ENCODE measurements around the gene SLCO3A1. TPM values are rescaled to one million over a fixed set of nuclear protein-coding genes. Genes with fewer than 3 reads are reported as not detected.

The SLCO3A1 gene
- total RNA-seq, 1 donor = 5.4 TPM

DNA sequence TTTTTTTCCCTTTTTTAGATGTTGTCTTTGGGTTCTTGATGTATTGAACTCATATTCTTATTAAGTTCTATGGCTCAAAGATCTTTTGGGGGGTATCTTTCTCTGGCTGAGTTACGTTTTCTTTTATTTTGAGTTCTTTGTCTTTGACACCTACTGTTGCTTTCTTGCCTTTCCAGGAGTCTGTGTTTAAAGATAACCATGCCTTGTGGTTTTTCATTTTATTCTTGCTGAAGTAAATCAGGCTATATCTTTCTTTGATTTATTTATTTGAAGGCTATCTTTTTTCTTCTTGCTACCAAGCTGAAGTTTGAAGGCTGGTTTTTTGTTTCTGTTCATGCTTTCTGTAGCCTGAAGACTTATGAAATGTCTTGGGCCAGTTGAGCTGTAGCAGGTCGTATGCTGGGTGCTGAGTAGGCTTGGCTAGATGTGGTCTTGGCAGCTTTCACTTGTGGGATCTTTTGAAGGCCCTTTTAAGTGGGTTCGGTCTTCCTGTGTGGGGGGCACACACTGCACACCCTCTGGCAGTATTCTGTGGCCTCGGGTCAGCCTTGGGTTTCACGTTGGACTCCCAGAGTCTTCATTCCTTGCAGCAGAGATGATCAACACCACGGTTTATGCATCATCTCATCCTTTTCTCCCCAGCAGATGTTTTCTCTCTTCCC, 17.5 kb downstream of the SLCO3A1 start:
- DNase-seq (ENCODE audit: insufficient read length, low spot score, missing footprints) = no peak
- H4K20me1 ChIP-seq (ENCODE audit: insufficient read depth, low read length) = no peaks in the 10 kb centered on the region
- H3K27ac ChIP-seq (ENCODE audit: low read depth, low read length) = no peak overlapping the region
- no peaks in the 10 kb centered on the region for H3K9me3 ChIP-seq (ENCODE audit: low read depth, low read length)
- no peaks in the 10 kb centered on the region for H3K36me3 ChIP-seq (ENCODE audit: insufficient read depth, low read length)
- no peak overlapping the region for H2AFZ ChIP-seq (ENCODE audit: low read length)
- H3K4me1 ChIP-seq (ENCODE audit: insufficient read depth, low read length) = peaks cover 24% of the 10 kb centered on the region
- no peaks in the 10 kb centered on the region for H3K27me3 ChIP-seq (ENCODE audit: insufficient read depth, low read length)
- TF ChIP-seq, protein P1, sequence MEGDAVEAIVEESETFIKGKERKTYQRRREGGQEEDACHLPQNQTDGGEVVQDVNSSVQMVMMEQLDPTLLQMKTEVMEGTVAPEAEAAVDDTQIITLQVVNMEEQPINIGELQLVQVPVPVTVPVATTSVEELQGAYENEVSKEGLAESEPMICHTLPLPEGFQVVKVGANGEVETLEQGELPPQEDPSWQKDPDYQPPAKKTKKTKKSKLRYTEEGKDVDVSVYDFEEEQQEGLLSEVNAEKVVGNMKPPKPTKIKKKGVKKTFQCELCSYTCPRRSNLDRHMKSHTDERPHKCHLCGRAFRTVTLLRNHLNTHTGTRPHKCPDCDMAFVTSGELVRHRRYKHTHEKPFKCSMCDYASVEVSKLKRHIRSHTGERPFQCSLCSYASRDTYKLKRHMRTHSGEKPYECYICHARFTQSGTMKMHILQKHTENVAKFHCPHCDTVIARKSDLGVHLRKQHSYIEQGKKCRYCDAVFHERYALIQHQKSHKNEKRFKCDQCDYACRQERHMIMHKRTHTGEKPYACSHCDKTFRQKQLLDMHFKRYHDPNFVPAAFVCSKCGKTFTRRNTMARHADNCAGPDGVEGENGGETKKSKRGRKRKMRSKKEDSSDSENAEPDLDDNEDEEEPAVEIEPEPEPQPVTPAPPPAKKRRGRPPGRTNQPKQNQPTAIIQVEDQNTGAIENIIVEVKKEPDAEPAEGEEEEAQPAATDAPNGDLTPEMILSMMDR (IDR thresholded peaks at IDR 0.05; ENCODE audit: extremely low read depth, low read depth, low read length) = no peak
- peaks cover 12% of the 10 kb centered on the region for H3K79me2 ChIP-seq (ENCODE audit: insufficient read depth, low read length)
- H3K4me2 ChIP-seq (ENCODE audit: insufficient read depth, low read length) = no peak overlapping the region
- no peak overlapping the region for H3K4me3 ChIP-seq (ENCODE audit: insufficient read depth, low read length)

DNA sequence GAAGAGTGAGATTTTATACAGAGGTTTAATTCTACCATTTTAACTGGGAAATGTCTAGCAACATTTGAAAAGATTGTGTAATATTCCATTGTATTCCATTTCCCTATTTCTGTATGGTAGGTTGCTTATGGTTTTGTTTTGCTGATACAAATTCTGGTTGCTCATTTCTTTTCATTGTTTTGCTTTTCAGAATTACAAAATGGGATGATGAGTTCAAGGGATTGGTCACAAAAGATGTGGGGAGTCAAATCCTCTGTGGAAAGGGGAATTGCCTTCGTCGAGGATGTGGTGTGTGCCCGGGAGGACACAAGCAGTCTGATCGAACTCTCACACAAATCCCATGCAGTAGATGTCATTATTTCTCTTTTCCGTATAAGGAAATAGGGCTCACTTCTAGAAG, 18.3 kb downstream of the SLCO3A1 start:
- H3K27ac ChIP-seq (ENCODE audit: low read depth, low read length) = no peak overlapping the region
- DNase-seq (ENCODE audit: insufficient read length, low spot score, missing footprints) = no peak
- H3K36me3 ChIP-seq (ENCODE audit: insufficient read depth, low read length) = no peaks in the 10 kb centered on the region
- no peak overlapping the region for H3K4me3 ChIP-seq (ENCODE audit: insufficient read depth, low read length)
- H3K79me2 ChIP-seq (ENCODE audit: insufficient read depth, low read length) = peaks cover 12% of the 10 kb centered on the region
- no peak overlapping the region for H2AFZ ChIP-seq (ENCODE audit: low read length)
- H4K20me1 ChIP-seq (ENCODE audit: insufficient read depth, low read length) = no peaks in the 10 kb centered on the region
- peaks cover 16% of the 10 kb centered on the region for H3K4me1 ChIP-seq (ENCODE audit: insufficient read depth, low read length)
- no peak overlapping the region for H3K4me2 ChIP-seq (ENCODE audit: insufficient read depth, low read length)
- H3K9me3 ChIP-seq (ENCODE audit: low read depth, low read length) = no peaks in the 10 kb centered on the region
- TF ChIP-seq, protein P1 (IDR thresholded peaks at IDR 0.05; ENCODE audit: extremely low read depth, low read depth, low read length) = no peak
- H3K27me3 ChIP-seq (ENCODE audit: insufficient read depth, low read length) = no peaks in the 10 kb centered on the region

DNA sequence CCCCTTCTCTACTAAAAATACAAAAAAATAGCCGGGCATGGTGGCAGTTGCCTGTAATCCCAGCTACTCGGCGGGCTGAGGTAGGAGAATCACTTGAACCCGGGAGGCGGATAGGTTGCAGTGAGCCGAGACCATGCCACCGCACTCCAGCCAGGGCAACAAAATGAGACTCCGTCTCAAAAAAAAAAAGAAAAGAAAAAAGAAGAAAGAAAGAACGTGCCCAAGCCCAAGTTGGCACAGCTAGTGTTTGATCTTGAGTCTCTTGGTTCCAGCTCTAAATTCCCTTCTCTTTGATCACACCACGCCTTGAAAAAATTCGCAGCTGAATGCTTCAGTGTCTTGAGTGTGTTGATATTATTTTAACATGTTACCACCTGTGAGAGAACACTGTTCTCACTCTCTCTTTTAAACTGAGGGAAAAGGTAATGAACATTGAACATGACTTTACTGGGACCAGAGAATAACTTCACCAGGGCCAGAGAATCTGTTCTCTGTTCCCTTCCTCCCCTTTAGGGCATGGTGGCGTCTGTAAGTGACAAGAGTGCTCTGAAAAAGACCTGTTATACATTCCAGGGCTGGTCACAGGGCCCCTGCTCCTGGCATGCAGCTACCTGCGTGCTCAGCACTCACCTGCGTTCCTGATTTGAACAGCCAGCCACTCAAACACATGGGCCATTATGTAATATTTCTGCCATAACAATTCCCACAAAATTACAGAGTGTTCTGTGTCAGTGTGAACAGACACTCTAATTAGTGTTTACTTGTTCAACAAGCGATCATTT, 19.0 kb downstream of the SLCO3A1 start:
- Histone ChIP-seq H3K9me3 (ENCODE audit: low read depth, low read length) (no peaks in the 10 kb centered on the region), H3K4me1 (ENCODE audit: insufficient read depth, low read length) (peaks cover 8% of the 10 kb centered on the region), H3K4me2 (ENCODE audit: insufficient read depth, low read length) (no peak overlapping the region), H2AFZ (ENCODE audit: low read length) (no peak overlapping the region), H3K79me2 (ENCODE audit: insufficient read depth, low read length) (peaks cover 12% of the 10 kb centered on the region), H3K27me3 (ENCODE audit: insufficient read depth, low read length) (no peaks in the 10 kb centered on the region), H3K36me3 (ENCODE audit: insufficient read depth, low read length) (no peaks in the 10 kb centered on the region), H4K20me1 (ENCODE audit: insufficient read depth, low read length) (no peaks in the 10 kb centered on the region), H3K27ac (ENCODE audit: low read depth, low read length) (no peak overlapping the region), H3K4me3 (ENCODE audit: insufficient read depth, low read length) (no peak overlapping the region)
- TF ChIP-seq, protein P1 (IDR thresholded peaks at IDR 0.05; ENCODE audit: extremely low read depth, low read depth, low read length) = no peak
- no peak for DNase-seq (ENCODE audit: insufficient read length, low spot score, missing footprints)

DNA sequence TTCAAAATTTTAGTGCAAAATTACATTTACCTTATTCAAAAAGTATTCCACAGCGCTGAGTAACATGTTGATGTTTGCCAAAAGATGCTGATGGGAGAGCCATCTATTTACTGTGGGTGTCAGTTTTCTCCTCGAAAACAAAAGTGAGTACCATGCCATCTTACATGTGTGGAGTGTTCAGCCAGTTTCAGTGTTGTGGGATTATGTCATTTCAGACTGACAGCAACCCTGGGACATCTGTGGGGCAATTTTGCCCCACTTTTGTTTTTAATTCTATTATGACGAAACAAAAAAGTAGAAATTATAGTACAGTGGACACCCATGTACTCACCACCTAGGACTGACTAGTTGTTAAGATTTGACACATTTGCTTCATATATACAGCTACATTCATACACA, 19.6 kb downstream of the SLCO3A1 start:
- no peaks in the 10 kb centered on the region for H3K36me3 ChIP-seq (ENCODE audit: insufficient read depth, low read length)
- H3K27me3 ChIP-seq (ENCODE audit: insufficient read depth, low read length) = no peaks in the 10 kb centered on the region
- H3K9me3 ChIP-seq (ENCODE audit: low read depth, low read length) = no peaks in the 10 kb centered on the region
- H3K27ac ChIP-seq (ENCODE audit: low read depth, low read length) = no peak overlapping the region
- H3K79me2 ChIP-seq (ENCODE audit: insufficient read depth, low read length) = peaks cover 12% of the 10 kb centered on the region
- H4K20me1 ChIP-seq (ENCODE audit: insufficient read depth, low read length) = no peaks in the 10 kb centered on the region
- no peak for DNase-seq (ENCODE audit: insufficient read length, low spot score, missing footprints)
- TF ChIP-seq, protein P1 (IDR thresholded peaks at IDR 0.05; ENCODE audit: extremely low read depth, low read depth, low read length) = no peak
- no peak overlapping the region for H3K4me3 ChIP-seq (ENCODE audit: insufficient read depth, low read length)
- no peak overlapping the region for H2AFZ ChIP-seq (ENCODE audit: low read length)
- no peak overlapping the region for H3K4me2 ChIP-seq (ENCODE audit: insufficient read depth, low read length)
- peaks cover 4% of the 10 kb centered on the region for H3K4me1 ChIP-seq (ENCODE audit: insufficient read depth, low read length)
